Neural cell (in vitro differentiated cells): Measurements from ENCODE around the gene CYP46A1. TPM values are rescaled to one million over a fixed set of nuclear protein-coding genes. Genes with fewer than 3 reads are reported as not detected.

Source experiments
- H2AFZ ChIP-seq: fragments of 200-600, 300-800 bp; sonication (generic), shearing (Covaris generic); 2 replicates; pipeline ENCODE4 v1.6.0; 2014; ENCODE audit warnings: low read depth, mild to moderate bottlenecking, antibody characterized with exemption, low read length, moderate library complexity
- H3F3A ChIP-seq: fragments of 200-600 bp; shearing (Covaris generic); 2 replicates; pipeline ENCODE4 v1.6.1; 2016; ENCODE audit warnings: mild to moderate bottlenecking, moderate library complexity, mixed read lengths, antibody characterized with exemption, low read length; ENCODE audit not compliant: insufficient read depth, poor library complexity, severe bottlenecking
- H3K27ac ChIP-seq: fragments of 200-600, 300-800 bp; sonication (generic), shearing (Covaris generic); 2 replicates; pipeline ENCODE4 v1.5.1; 2014; ENCODE audit warnings: mild to moderate bottlenecking, low read length, moderate library complexity
- H3K27me3 ChIP-seq: fragments of 300-800, 200-600 bp; sonication (generic), shearing (Covaris generic); 2 replicates; pipeline ENCODE4 v1.6.0; 2014; ENCODE audit warnings: mild to moderate bottlenecking, low read depth, low read length, moderate library complexity; ENCODE audit not compliant: insufficient read depth
- H3K36me3 ChIP-seq: fragments of 300-800, 200-600 bp; sonication (generic), shearing (Covaris generic); 2 replicates; pipeline ENCODE4 v1.5.1; 2014; ENCODE audit warnings: mild to moderate bottlenecking, antibody characterized with exemption, low read length, moderate library complexity; ENCODE audit not compliant: insufficient read depth
- H3K4me2 ChIP-seq: fragments of 300-800, 200-600 bp; sonication (generic), shearing (Covaris generic); 2 replicates; pipeline ENCODE4 v1.6.0; 2014; ENCODE audit warnings: mild to moderate bottlenecking, low read length
- H3K4me3 ChIP-seq: fragments of 300-800, 200-600 bp; sonication (generic), shearing (Covaris generic); 2 replicates; pipeline ENCODE4 v1.5.1; 2014; ENCODE audit warnings: mild to moderate bottlenecking, low read length, moderate library complexity
- H3K79me2 ChIP-seq: fragments of 200-600 bp; shearing (Covaris generic); replicated peaks from 2 replicates; pipeline ENCODE4 v1.6.0; 2014; ENCODE audit warnings: mild to moderate bottlenecking, low read length, moderate library complexity; ENCODE audit not compliant: insufficient read depth
- H3K9ac ChIP-seq: fragments of 300-800, 200-600 bp; sonication (generic), shearing (Covaris generic); 2 replicates; pipeline ENCODE4 v1.6.1; 2016; ENCODE audit warnings: mild to moderate bottlenecking, low read length, mixed read lengths
- H3K9me2 ChIP-seq: fragments of 200-600 bp; shearing (Covaris generic); 2 replicates; pipeline ENCODE4 v1.6.1; 2016; ENCODE audit warnings: mild to moderate bottlenecking, low read length, mixed read lengths; ENCODE audit not compliant: insufficient read depth
- H3K9me3 ChIP-seq: fragments of 200-600, 300-800 bp; sonication (generic), shearing (Covaris generic); 2 replicates; pipeline ENCODE4 v1.6.1; 2016; ENCODE audit warnings: mild to moderate bottlenecking, mixed run types, low read length, moderate library complexity, mixed read lengths
- H4K20me1 ChIP-seq: fragments of 200-600 bp; shearing (Covaris generic); 2 replicates; pipeline ENCODE4 v1.6.1; 2016; ENCODE audit warnings: mild to moderate bottlenecking, mixed run types; ENCODE audit not compliant: insufficient read depth
- EP300 ChIP-seq: fragments of 450-650 bp; conservative IDR thresholded peaks from 2 replicates; pipeline ENCODE4 v1.6.1; 2014; ENCODE audit warnings: antibody characterized with exemption, mild to moderate bottlenecking, moderate library complexity; ENCODE audit not compliant: poor library complexity, severe bottlenecking
- EZH2 ChIP-seq: fragments of 200-600, 300-800 bp; shearing (Covaris generic), sonication (generic); IDR thresholded peaks from 2 replicates; pipeline ENCODE4 v1.6.1; 2014; ENCODE audit warnings: antibody characterized with exemption, low read length, borderline replicate concordance, mild to moderate bottlenecking; ENCODE audit not compliant: insufficient read depth, poor library complexity, severe bottlenecking
- MXI1 ChIP-seq: fragments of 450-650 bp; conservative IDR thresholded peaks from 2 replicates; pipeline ENCODE4 v1.6.1; 2014; ENCODE audit warnings: antibody characterized with exemption, mild to moderate bottlenecking; ENCODE audit not compliant: poor library complexity, severe bottlenecking
- POLR2AphosphoS5 ChIP-seq: IDR thresholded peaks from 2 replicates; pipeline ENCODE4 v1.6.1; 2012
- RAD21 ChIP-seq: fragments of 450-650 bp; conservative IDR thresholded peaks from 2 replicates; pipeline ENCODE4 v1.6.1; 2014; ENCODE audit warnings: antibody characterized with exemption, mild to moderate bottlenecking, moderate library complexity
- SMC3 ChIP-seq: fragments of 450-650 bp; conservative IDR thresholded peaks from 2 replicates; pipeline ENCODE4 v1.6.1; 2014; ENCODE audit warnings: antibody characterized with exemption, mild to moderate bottlenecking, moderate library complexity; ENCODE audit not compliant: poor library complexity
- TAF1 ChIP-seq: IDR thresholded peaks from 2 replicates; pipeline ENCODE4 v1.6.1; 2012; ENCODE audit warnings: low read depth
- polyA plus RNA-seq: library from polyadenylated mRNA; depleted of rRNA; stranded (reverse); fragments of >200 nt; gene quantifications from 2 replicates; pipeline ENCODE4 v1.2.3, GENCODE V29; 2014
- TF ChIP-seq, protein P1 (sequence below): IDR thresholded peaks from 2 replicates; pipeline ENCODE4 v1.6.1; 2012; ENCODE audit warnings: borderline replicate concordance
- TF ChIP-seq, protein P2 (sequence below): fragments of 450-650 bp; IDR thresholded peaks from 2 replicates; pipeline ENCODE4 v1.5.1; 2014; ENCODE audit warnings: antibody characterized with exemption, mild to moderate bottlenecking, moderate library complexity; ENCODE audit not compliant: poor library complexity, severe bottlenecking

CYP46A1 gene
- polyA plus RNA-seq, 1 donor from 2014 or later: 5.4 TPM

- H4K20me1 ChIP-seq: no peaks in the 10 kb centered on the region
- no peak for TF ChIP-seq TAF1
- TF ChIP-seq, protein P1, sequence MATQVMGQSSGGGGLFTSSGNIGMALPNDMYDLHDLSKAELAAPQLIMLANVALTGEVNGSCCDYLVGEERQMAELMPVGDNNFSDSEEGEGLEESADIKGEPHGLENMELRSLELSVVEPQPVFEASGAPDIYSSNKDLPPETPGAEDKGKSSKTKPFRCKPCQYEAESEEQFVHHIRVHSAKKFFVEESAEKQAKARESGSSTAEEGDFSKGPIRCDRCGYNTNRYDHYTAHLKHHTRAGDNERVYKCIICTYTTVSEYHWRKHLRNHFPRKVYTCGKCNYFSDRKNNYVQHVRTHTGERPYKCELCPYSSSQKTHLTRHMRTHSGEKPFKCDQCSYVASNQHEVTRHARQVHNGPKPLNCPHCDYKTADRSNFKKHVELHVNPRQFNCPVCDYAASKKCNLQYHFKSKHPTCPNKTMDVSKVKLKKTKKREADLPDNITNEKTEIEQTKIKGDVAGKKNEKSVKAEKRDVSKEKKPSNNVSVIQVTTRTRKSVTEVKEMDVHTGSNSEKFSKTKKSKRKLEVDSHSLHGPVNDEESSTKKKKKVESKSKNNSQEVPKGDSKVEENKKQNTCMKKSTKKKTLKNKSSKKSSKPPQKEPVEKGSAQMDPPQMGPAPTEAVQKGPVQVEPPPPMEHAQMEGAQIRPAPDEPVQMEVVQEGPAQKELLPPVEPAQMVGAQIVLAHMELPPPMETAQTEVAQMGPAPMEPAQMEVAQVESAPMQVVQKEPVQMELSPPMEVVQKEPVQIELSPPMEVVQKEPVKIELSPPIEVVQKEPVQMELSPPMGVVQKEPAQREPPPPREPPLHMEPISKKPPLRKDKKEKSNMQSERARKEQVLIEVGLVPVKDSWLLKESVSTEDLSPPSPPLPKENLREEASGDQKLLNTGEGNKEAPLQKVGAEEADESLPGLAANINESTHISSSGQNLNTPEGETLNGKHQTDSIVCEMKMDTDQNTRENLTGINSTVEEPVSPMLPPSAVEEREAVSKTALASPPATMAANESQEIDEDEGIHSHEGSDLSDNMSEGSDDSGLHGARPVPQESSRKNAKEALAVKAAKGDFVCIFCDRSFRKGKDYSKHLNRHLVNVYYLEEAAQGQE: no peak
- TF ChIP-seq RAD21: no peak
- TF ChIP-seq EZH2: no peak
- TF ChIP-seq SMC3: no peak
- TF ChIP-seq MXI1: no peak
- TF ChIP-seq, protein P2, sequence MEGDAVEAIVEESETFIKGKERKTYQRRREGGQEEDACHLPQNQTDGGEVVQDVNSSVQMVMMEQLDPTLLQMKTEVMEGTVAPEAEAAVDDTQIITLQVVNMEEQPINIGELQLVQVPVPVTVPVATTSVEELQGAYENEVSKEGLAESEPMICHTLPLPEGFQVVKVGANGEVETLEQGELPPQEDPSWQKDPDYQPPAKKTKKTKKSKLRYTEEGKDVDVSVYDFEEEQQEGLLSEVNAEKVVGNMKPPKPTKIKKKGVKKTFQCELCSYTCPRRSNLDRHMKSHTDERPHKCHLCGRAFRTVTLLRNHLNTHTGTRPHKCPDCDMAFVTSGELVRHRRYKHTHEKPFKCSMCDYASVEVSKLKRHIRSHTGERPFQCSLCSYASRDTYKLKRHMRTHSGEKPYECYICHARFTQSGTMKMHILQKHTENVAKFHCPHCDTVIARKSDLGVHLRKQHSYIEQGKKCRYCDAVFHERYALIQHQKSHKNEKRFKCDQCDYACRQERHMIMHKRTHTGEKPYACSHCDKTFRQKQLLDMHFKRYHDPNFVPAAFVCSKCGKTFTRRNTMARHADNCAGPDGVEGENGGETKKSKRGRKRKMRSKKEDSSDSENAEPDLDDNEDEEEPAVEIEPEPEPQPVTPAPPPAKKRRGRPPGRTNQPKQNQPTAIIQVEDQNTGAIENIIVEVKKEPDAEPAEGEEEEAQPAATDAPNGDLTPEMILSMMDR: no peak
- TF ChIP-seq POLR2AphosphoS5: no peak
- TF ChIP-seq EP300: no peak
These were observed 9.8 kb downstream of the CYP46A1 start for GRCh38 chr14:99693918-99694317.

GRCh38 chr14:99696929-99697328 lies 12.8 kb downstream of the CYP46A1 start:
- Histone ChIP-seq H3F3A (no peaks in the 10 kb centered on the region), H3K27me3 (no peaks in the 10 kb centered on the region), H3K79me2 (no peaks in the 10 kb centered on the region)

More at GRCh38 chr14:99693918-99694317, 9.8 kb downstream of the CYP46A1 start:
- Histone ChIP-seq H2AFZ (no peak overlapping the region), H3K9ac (no peak overlapping the region), H3K4me2 (no peak overlapping the region), H3K79me2 (no peaks in the 10 kb centered on the region), H3K4me3 (no peak overlapping the region), H3K27ac (no peak overlapping the region), H3K27me3 (no peaks in the 10 kb centered on the region), H3K9me3 (no peaks in the 10 kb centered on the region), H3K9me2 (no peaks in the 10 kb centered on the region), H3K36me3 (no peaks in the 10 kb centered on the region), H3F3A (no peaks in the 10 kb centered on the region)

More at GRCh38 chr14:99696929-99697328, 12.8 kb downstream of the CYP46A1 start:
- no peak for TF ChIP-seq EP300
- TF ChIP-seq, protein P2: no peak
- TF ChIP-seq SMC3: no peak
- TF ChIP-seq TAF1: no peak
- TF ChIP-seq EZH2: no peak
- TF ChIP-seq POLR2AphosphoS5: no peak
- TF ChIP-seq, protein P1: no peak
- TF ChIP-seq MXI1: no peak
- no peak for TF ChIP-seq RAD21
- no peak overlapping the region for H3K9ac ChIP-seq
- no peaks in the 10 kb centered on the region for H4K20me1 ChIP-seq
- H2AFZ ChIP-seq: no peak overlapping the region
- no peaks in the 10 kb centered on the region for H3K9me3 ChIP-seq
- no peak overlapping the region for H3K4me2 ChIP-seq
- H3K36me3 ChIP-seq: no peaks in the 10 kb centered on the region
- H3K9me2 ChIP-seq: no peaks in the 10 kb centered on the region
- no peak overlapping the region for H3K4me3 ChIP-seq
- no peak overlapping the region for H3K27ac ChIP-seq
